ENCODE data around the gene SDC1. TPM values are rescaled to one million over a fixed set of nuclear protein-coding genes. Genes with fewer than 3 reads are reported as not detected.

Gene SDC1
- total and polyA plus RNA-seq, 2 of the 8 experiments (the other 6 are each of a cell fraction or from before 2014, with no cell fraction given), result 45.3 to 73.3 TPM

DNA sequence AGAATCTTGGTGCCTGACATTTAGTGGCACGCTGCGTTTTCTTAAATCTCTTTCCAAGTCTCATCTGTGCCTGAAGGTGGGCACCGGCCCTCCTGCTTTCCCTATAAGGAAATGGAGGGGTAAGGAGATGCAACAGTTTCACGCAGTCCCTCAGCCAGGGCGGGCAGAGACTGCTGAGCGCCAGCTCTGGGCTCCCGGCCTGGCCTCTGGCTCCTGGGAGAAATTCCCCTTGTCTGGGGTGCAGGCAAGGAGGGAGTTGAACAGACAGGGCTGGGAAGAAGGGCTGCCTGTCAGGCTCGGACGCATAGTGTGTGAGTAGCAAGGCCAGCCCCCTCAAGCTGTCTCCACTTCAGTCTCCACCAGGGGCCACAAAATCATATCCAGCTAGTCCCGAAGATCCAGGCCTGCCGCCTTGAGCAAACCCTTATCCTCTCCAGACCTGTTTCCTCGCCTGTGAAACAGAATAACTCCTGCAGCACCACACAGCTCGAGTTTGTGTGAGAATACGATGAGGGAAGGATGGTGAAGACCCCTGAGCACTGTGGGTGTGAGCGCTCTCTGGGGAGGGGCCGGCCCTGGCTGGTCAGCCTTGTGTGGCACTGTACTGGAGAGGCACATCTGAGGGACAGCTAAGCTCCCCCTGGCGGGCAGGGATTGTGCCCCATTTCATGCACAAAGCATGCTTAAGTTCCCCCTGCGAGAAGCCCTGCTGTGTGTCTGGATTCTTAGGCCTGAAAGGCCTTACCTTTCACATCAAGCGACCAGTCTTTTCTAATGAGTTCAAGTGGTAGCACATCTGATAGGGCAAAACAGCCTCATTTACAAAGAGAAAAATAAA, 33.8 kb downstream of the SDC1 start:
- no peak overlapping the region for H3K9ac ChIP-seq (replicated peaks in 1 of 4; ENCODE audit: extremely low read depth in 1 of 4, low read depth in 3 of 4, low read length in 3 of 4)
- no peak overlapping the region for H3K27ac ChIP-seq (ENCODE audit: low read depth, low read length)
- no peak overlapping the region for H3K4me3 ChIP-seq (ENCODE audit: extremely low read depth in 1 of 4, insufficient read depth in 2 of 4, low read depth in 3 of 4, low read length in 4 of 4)
- no peak overlapping the region for H3K56ac ChIP-seq (replicated peaks; ENCODE audit: insufficient read length, low read depth, low read length)
- DNase-seq (ENCODE audit: low read depth in 1 of 2, low spot score in 2 of 2) (peak; percentile 79 to 91), FAIRE-seq (peak; percentile 74)
- peak overlapping the region; percentile 12 for H4K91ac ChIP-seq (replicated peaks; ENCODE audit: insufficient read length, low read length)
- no peak overlapping the region for H3K23ac ChIP-seq (ENCODE audit: insufficient read length)
- H3K79me2 ChIP-seq (ENCODE audit: control insufficient read depth in 1 of 2, insufficient read depth in 2 of 2, low read length in 2 of 2), result no peaks in the 10 kb centered on the region
- no peak overlapping the region for H2BK120ac ChIP-seq (replicated peaks; ENCODE audit: low read depth, low read length)
- H3K18ac ChIP-seq (ENCODE audit: extremely low read depth, low read length), result peak overlapping the region; percentile 3; the same call in 1 of the 2 replicates
- ChIA-PET CTCF (ENCODE audit: partially characterized antibody) (interaction anchor here (0.6 to 17.4 kb wide), 35 partner anchors 8 to 235 kb away, joined by 3 to 163 read pairs (median 4); partner anchors contain the start of gene SDC1), POLR2A (ENCODE audit: partially characterized antibody) (interaction anchor here (0.6 to 2.1 kb wide), 6 partner anchors 14 to 85 kb away, joined by 3 to 5 read pairs (median 3); partner anchors contain the start of gene SDC1)
- no peaks in the 10 kb centered on the region; a peak in 3 of 7 replicates for H3K27me3 ChIP-seq (replicated peaks in 1 of 4; ENCODE audit: control insufficient read depth in 3 of 4, extremely low read depth in 1 of 4, insufficient read depth in 3 of 4, low read length in 3 of 4)
- no peaks in the 10 kb centered on the region for H3K36me3 ChIP-seq (ENCODE audit: control insufficient read depth in 2 of 4, insufficient read depth in 4 of 4, low read length in 3 of 4)
- no peaks in the 10 kb centered on the region for H3K79me1 ChIP-seq (ENCODE audit: low read depth, low read length)
- no peaks in the 10 kb centered on the region for H4K20me1 ChIP-seq (replicated peaks in 1 of 2; ENCODE audit: control insufficient read depth in 1 of 2, insufficient read depth in 2 of 2, low read length in 2 of 2)
- no peak overlapping the region for H2AK5ac ChIP-seq (ENCODE audit: low read depth, low read length)
- H2AFZ ChIP-seq (ENCODE audit: low read length), result no peak overlapping the region
- no peak overlapping the region; the same call in 1 of the 2 replicates for H2BK12ac ChIP-seq (ENCODE audit: low read depth, low read length)
- H4K5ac ChIP-seq (ENCODE audit: insufficient read length, low read depth, low read length), result no peak overlapping the region
- H3K4ac ChIP-seq (replicated peaks; ENCODE audit: insufficient read length, low read depth, low read length), result no peak overlapping the region
- H2BK5ac ChIP-seq (ENCODE audit: low read depth, low read length), result no peak overlapping the region; the same call in 1 of the 2 replicates
- no peaks in the 10 kb centered on the region for H3K9me3 ChIP-seq (ENCODE audit: insufficient read depth in 2 of 2, low read depth in 1 of 2, low read length in 1 of 2)
- H3K4me1 ChIP-seq (replicated peaks in 1 of 4; ENCODE audit: control insufficient read depth in 3 of 4, insufficient read depth in 4 of 4, low read length in 3 of 4), result peaks cover 0 to 32% (median 16%) of the 10 kb centered on the region in 4 experiments; a peak in 6 of 7 replicates
- no peak overlapping the region for H3K4me2 ChIP-seq (ENCODE audit: insufficient read depth in 1 of 2, low read depth in 2 of 2, low read length in 2 of 2)
- H4K8ac ChIP-seq (ENCODE audit: extremely low read depth, insufficient read depth, low read length), result no peak overlapping the region
- H3K23me2 ChIP-seq (ENCODE audit: low read depth, low read length), result no peaks in the 10 kb centered on the region
- 0 out of 2 replicates have a peak overlapping the region, but pooled peaks have one; percentile 2 for H2BK20ac ChIP-seq (ENCODE audit: low read length)
- whole genome bisulfite sequencing, 2 experiments (ENCODE audit: extremely low coverage in 1 of 2, insufficient coverage in 1 of 2, insufficient read length in 1 of 2, insufficient replicate concordance in 2 of 2, low coverage in 1 of 2, low lambda C conversion rate in 2 of 2, missing lambda C conversion rate in 1 of 2), result 69% methylated on average over 19 of the region's 19 CpGs; no CpG with 5 or more reads in 1 of the 2 experiments
- no peak overlapping the region for H3K14ac ChIP-seq (ENCODE audit: insufficient read length)
- H2BK15ac ChIP-seq (ENCODE audit: low read length), result peak overlapping the region; percentile 10; the same call in 1 of the 2 replicates
- TF ChIP-seq MAX (IDR thresholded peaks at IDR 0.05) (peak; percentile 76), CTCF (IDR thresholded peaks at IDR 0.05; ENCODE audit: control extremely low read depth in 1 of 3, insufficient read depth in 1 of 3, low read depth in 1 of 3, low read length in 3 of 3) (peak; percentile 76 to 90 (median 86)), CREB1 (IDR thresholded peaks at IDR 0.05) (peak; percentile 33; the same call in 1 of the 2 replicates), ASH2L (IDR thresholded peaks at IDR 0.05; ENCODE audit: low read length) (no peak), RAD21 (IDR thresholded peaks at IDR 0.05 in 1 of 2, conservative IDR thresholded peaks at IDR 0.05 in 1 of 2; ENCODE audit: low read depth in 2 of 2, low read length in 2 of 2) (peak; percentile 63 to 74), KDM1A (IDR thresholded peaks at IDR 0.05; ENCODE audit: borderline replicate concordance, low read length) (peak; percentile 67; the same call in 1 of the 2 replicates), E2F6 (IDR thresholded peaks at IDR 0.05) (no peak)
